H9 (cell line): Measurements from ENCODE around the gene BTN2A1. TPM values are rescaled to one million over a fixed set of nuclear protein-coding genes. Genes with fewer than 3 reads are reported as not detected.

Source experiments
- DNase-seq: peaks from one replicate; pipeline ENCODE4 v3.0.0-alpha.2; 2017
- H2AFZ ChIP-seq: one replicate; pipeline ENCODE4 v1.6.1; 2013; ENCODE audit warnings: mild to moderate bottlenecking, low read length, control low read depth, moderate library complexity
- H2AK5ac ChIP-seq: 2 replicates; pipeline ENCODE4 v1.6.1; 2013; ENCODE audit warnings: low read length, control low read depth, mixed read lengths; ENCODE audit not compliant: insufficient read length
- H2BK120ac ChIP-seq: one replicate; pipeline ENCODE4 v1.6.1; 2013; ENCODE audit warnings: low read depth, mild to moderate bottlenecking, low read length, control low read depth, inconsistent platforms; ENCODE audit not compliant: poor library complexity, severe bottlenecking
- H2BK12ac ChIP-seq: 2 replicates; pipeline ENCODE4 v1.6.1; 2013; ENCODE audit warnings: low read length, control low read depth, mixed read lengths, low read depth; ENCODE audit not compliant: insufficient read length
- H2BK15ac ChIP-seq: 2 replicates; pipeline ENCODE4 v1.6.1; 2013; ENCODE audit warnings: low read depth, low read length, control low read depth
- H2BK20ac ChIP-seq: one replicate; pipeline ENCODE4 v1.6.1; 2013; ENCODE audit warnings: low read depth, mild to moderate bottlenecking, low read length, control low read depth, inconsistent platforms; ENCODE audit not compliant: poor library complexity, severe bottlenecking
- H2BK5ac ChIP-seq: 2 replicates; pipeline ENCODE4 v1.6.1; 2013; ENCODE audit warnings: low read length, control low read depth, mixed read lengths; ENCODE audit not compliant: insufficient read length
- H3K14ac ChIP-seq: 2 replicates; pipeline ENCODE4 v1.6.1; 2013; ENCODE audit warnings: low read length, control low read depth; ENCODE audit not compliant: insufficient read depth
- H3K18ac ChIP-seq: 2 replicates; pipeline ENCODE4 v1.6.1; 2013; ENCODE audit warnings: low read depth, mild to moderate bottlenecking, mixed read lengths, low read length, control low read depth; ENCODE audit not compliant: insufficient read length
- H3K23ac ChIP-seq: 2 replicates; pipeline ENCODE4 v1.6.1; 2013; ENCODE audit warnings: low read length, control low read depth, mixed read lengths, low read depth; ENCODE audit not compliant: insufficient read length
- H3K23me2 ChIP-seq: 2 replicates; pipeline ENCODE4 v1.6.1; 2013; ENCODE audit warnings: low read depth, mild to moderate bottlenecking, mixed read lengths, low read length, control low read depth; ENCODE audit not compliant: insufficient read length, poor library complexity, severe bottlenecking
- H3K27ac ChIP-seq: 2 replicates; pipeline ENCODE4 v1.5.1; 2013; ENCODE audit warnings: low read length, control low read depth, mixed read lengths, low read depth; ENCODE audit not compliant: insufficient read length
- H3K27me3 ChIP-seq: 2 replicates; pipeline ENCODE4 v1.6.1; 2013; ENCODE audit warnings: low read length, control low read depth, inconsistent platforms; ENCODE audit not compliant: insufficient read depth
- H3K4ac ChIP-seq: 2 replicates; pipeline ENCODE4 v1.6.1; 2013; ENCODE audit warnings: low read depth, mild to moderate bottlenecking, control low read depth, inconsistent platforms, low read length, moderate library complexity
- H3K4me1 ChIP-seq: 2 replicates; pipeline ENCODE4 v1.6.1; 2013; ENCODE audit warnings: low read length, control low read depth, inconsistent platforms; ENCODE audit not compliant: insufficient read depth
- H3K4me2 ChIP-seq: 2 replicates; pipeline ENCODE4 v1.6.1; 2013; ENCODE audit warnings: low read length, control low read depth, mixed read lengths; ENCODE audit not compliant: insufficient read length, insufficient read depth
- H3K56ac ChIP-seq: 2 replicates; pipeline ENCODE4 v1.6.1; 2013; ENCODE audit warnings: low read depth, mild to moderate bottlenecking, mixed read lengths, low read length, control low read depth; ENCODE audit not compliant: insufficient read length
- H3K79me1 ChIP-seq: 2 replicates; pipeline ENCODE4 v1.6.1; 2013; ENCODE audit warnings: low read depth, mild to moderate bottlenecking, moderate library complexity, low read length, control low read depth, inconsistent platforms; ENCODE audit not compliant: insufficient read depth, poor library complexity, severe bottlenecking
- H3K79me2 ChIP-seq: 2 replicates; pipeline ENCODE4 v1.6.1; 2013; ENCODE audit warnings: low read length, control low read depth, inconsistent platforms; ENCODE audit not compliant: insufficient read depth
- H3K9ac ChIP-seq: 2 replicates; pipeline ENCODE4 v1.6.1; 2013; ENCODE audit warnings: low read length, control low read depth, mixed read lengths; ENCODE audit not compliant: insufficient read length; ENCODE audit errors: extremely low read depth
- H3K9me3 ChIP-seq: one replicate; pipeline ENCODE4 v1.6.1; 2013; ENCODE audit warnings: low read depth, low read length, inconsistent platforms; ENCODE audit not compliant: control insufficient read depth
- H3T11ph ChIP-seq: one replicate; pipeline ENCODE4 v1.6.1; 2013; ENCODE audit warnings: mild to moderate bottlenecking, low read length, control low read depth, inconsistent platforms
- H4K20me1 ChIP-seq: one replicate; pipeline ENCODE4 v1.6.1; 2013; ENCODE audit not compliant: control insufficient read depth, insufficient read length, insufficient read depth
- H4K5ac ChIP-seq: 2 replicates; pipeline ENCODE4 v1.6.1; 2013; ENCODE audit warnings: low read depth, mild to moderate bottlenecking, mixed read lengths, low read length, control low read depth; ENCODE audit not compliant: insufficient read length
- H4K8ac ChIP-seq: replicated peaks from 2 replicates; pipeline ENCODE4 v1.6.1; 2013; ENCODE audit warnings: low read length, control low read depth, mixed read lengths, low read depth; ENCODE audit not compliant: insufficient read length
- H4K91ac ChIP-seq: 2 replicates; pipeline ENCODE4 v1.6.1; 2013; ENCODE audit warnings: low read depth, mild to moderate bottlenecking, moderate library complexity, mixed read lengths, low read length, control low read depth; ENCODE audit not compliant: insufficient read length
- H3K27ac Mint-ChIP-seq, 3 experiments: 2 replicates in 2 of 3; 3 replicates in 1 of 3; pipeline ENCODE4 v1.8.0; 2020 to 2021; ENCODE audit warnings: mixed read lengths in 3 of 3, mild to moderate bottlenecking in 1 of 3, moderate library complexity in 1 of 3
- H3K27me3 Mint-ChIP-seq: 2 replicates; pipeline ENCODE4 v1.8.0; 2021; ENCODE audit warnings: low read depth, mild to moderate bottlenecking, moderate library complexity, mixed read lengths
- H3K36me3 Mint-ChIP-seq, 3 experiments: 2 replicates in 2 of 3; 3 replicates in 1 of 3; pipeline ENCODE4 v1.8.0; 2020 to 2021; ENCODE audit warnings: low read depth in 3 of 3, mixed read lengths in 3 of 3; ENCODE audit not compliant: insufficient read depth in 1 of 3
- H3K4me1 Mint-ChIP-seq, 2 experiments: 2 replicates each; pipeline ENCODE4 v1.8.0; 2020; ENCODE audit warnings: mixed read lengths in 2 of 2
- H3K4me3 Mint-ChIP-seq, 2 experiments: 2 replicates in 1 of 2; 3 replicates in 1 of 2; pipeline ENCODE4 v1.8.0; 2020 to 2021; ENCODE audit warnings: mild to moderate bottlenecking in 2 of 2, mixed read lengths in 2 of 2, moderate library complexity in 1 of 2
- H3K9me3 Mint-ChIP-seq, 2 experiments: 2 replicates in 1 of 2; 3 replicates in 1 of 2; pipeline ENCODE4 v1.8.0; 2020; ENCODE audit warnings: mild to moderate bottlenecking in 2 of 2, mixed read lengths in 2 of 2, moderate library complexity in 1 of 2
- CTCF ChIP-seq: fragments of 200-600 bp; sonication (generic); conservative IDR thresholded peaks from 3 replicates; pipeline ENCODE4 v1.8.0; 2021; ENCODE audit warnings: antibody characterized with exemption, mild to moderate bottlenecking
- WGBS: extraction: QIAGEN DNeasy Blood & Tissue Kit; methylation state at CpG from one replicate; pipeline ENCODE4 v1.1.7; 2013; ENCODE audit warnings: missing lambda C conversion rate, low lambda C conversion rate, mixed read lengths; ENCODE audit not compliant: insufficient read length; ENCODE audit errors: extremely low coverage; 5-methylcytosine and 5-hydroxymethylcytosine counted together
- total RNA-seq: library from RNA; stranded (reverse); gene quantifications from 2 replicates; pipeline ENCODE4 v1.2.1, GENCODE V29; 2021

The BTN2A1 gene
- total RNA-seq, 1 experiment from 2014 or later: 18.4 TPM

DNA sequence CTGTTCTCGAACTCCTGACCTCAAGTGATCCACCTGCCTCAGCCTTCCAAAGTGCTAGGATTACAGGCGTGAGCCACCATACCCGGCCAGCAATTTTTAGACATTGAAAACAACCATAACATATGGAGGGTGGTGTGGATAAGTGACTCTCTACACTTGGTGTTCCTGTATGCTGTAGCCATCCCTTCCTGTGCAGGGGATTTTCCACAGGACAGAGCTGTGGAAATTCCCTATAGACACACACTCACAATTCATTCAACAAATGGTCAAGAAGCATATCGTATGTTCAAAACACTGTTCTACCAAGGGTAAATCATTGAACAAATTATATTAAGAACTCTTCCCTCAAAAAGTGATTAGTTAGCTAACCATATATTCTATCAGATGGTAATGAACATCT lies 6.3 kb downstream of the BTN2A1 start:
- Histone ChIP-seq H3K4me2 (no peak overlapping the region), H3K9me3 (no peaks in the 10 kb centered on the region), H4K20me1 (no peaks in the 10 kb centered on the region), H3K27me3 (no peaks in the 10 kb centered on the region), H3K23me2 (no peaks in the 10 kb centered on the region), H2BK15ac (no peak overlapping the region), H3K9ac (no peak overlapping the region), H2AK5ac (no peak overlapping the region), H4K8ac (no peak overlapping the region), H3K18ac (no peak overlapping the region), H3K79me1 (no peaks in the 10 kb centered on the region), H2AFZ (no peak overlapping the region), H4K5ac (no peak overlapping the region), H3K27ac (no peak overlapping the region), H3K79me2 (no peaks in the 10 kb centered on the region), H3K4ac (no peak overlapping the region), H3K23ac (no peak overlapping the region), H3K4me1 (no peaks in the 10 kb centered on the region; the same call in 1 of the 2 replicates), H2BK20ac (no peak overlapping the region), H3K56ac (no peak overlapping the region), H2BK120ac (no peak overlapping the region), H2BK12ac (no peak overlapping the region), H2BK5ac (no peak overlapping the region), H4K91ac (no peak overlapping the region), H3T11ph (no peak overlapping the region), H3K14ac (no peak overlapping the region)
- Mint-ChIP-seq H3K4me3 (no peak overlapping the region), H3K9me3 (no peaks in the 10 kb centered on the region; a peak in 1 of 5 replicates), H3K27me3 (peaks cover 1% of the 10 kb centered on the region; the same call in 1 of the 2 replicates), H3K27ac (no peak overlapping the region), H3K4me1 (peaks cover 2 to 5% of the 10 kb centered on the region in 2 experiments), H3K36me3 (peaks cover 72 to 91% (median 90%) of the 10 kb centered on the region in 3 experiments)
- no peak for DNase-seq
- no peak for TF ChIP-seq CTCF
- no CpG with 5 or more reads among the region's 4 CpGs for WGBS
